ENCODE results near the gene EEIG2.

- TF ChIP-seq CTCF (IDR thresholded peaks at IDR 0.05; ENCODE audit: insufficient read depth, low read depth, low read length) (no peak), EZH2 (IDR thresholded peaks at IDR 0.05; ENCODE audit: insufficient read depth, low read length) (no peak)
Measured at GRCh38 chr1:108601708-108602410, 42.0 kb downstream of the EEIG2 start.
